HG03439 (cell line): Measurements from ENCODE around the gene PMP22.
"Not testable (repeated sequence)": the region's sequence is repeated elsewhere in the genome, so short reads cannot be mapped to it uniquely, and the experiment has no call there.

ENCODE experiments used
- ATAC-seq: cut with Tn5 transposase; IDR thresholded peaks from one replicate; pipeline ENCODE4 v1.9.1; 2021; ENCODE audit warnings: mild to moderate bottlenecking, moderate library complexity; ENCODE audit not compliant: unreplicated experiment

Gene PMP22

DNA sequence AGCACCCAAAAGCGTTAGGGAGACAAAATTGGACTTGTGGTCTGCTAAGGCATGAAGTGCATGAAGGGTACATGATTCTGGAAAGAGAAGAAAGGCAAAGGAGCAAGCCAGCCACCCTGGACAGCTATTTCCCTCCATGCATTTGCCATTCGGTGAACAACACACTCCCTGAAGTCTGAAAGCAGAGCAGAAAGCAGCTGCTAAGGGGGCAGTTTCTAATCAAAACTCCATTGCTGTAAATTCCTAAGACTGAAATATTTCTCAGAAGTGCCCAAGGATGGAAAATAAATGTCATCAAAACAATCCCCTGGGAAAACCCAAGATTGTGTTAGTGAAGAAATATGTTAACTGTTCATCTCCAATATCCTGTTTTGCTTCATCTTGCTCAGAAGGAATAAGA lies 44.3 kb downstream of the PMP22 start:
- ATAC-seq = no peak

- ATAC-seq = no peak
These were observed 48.6 kb downstream of the PMP22 start for GRCh38 chr17:15216481-15216880.

DNA sequence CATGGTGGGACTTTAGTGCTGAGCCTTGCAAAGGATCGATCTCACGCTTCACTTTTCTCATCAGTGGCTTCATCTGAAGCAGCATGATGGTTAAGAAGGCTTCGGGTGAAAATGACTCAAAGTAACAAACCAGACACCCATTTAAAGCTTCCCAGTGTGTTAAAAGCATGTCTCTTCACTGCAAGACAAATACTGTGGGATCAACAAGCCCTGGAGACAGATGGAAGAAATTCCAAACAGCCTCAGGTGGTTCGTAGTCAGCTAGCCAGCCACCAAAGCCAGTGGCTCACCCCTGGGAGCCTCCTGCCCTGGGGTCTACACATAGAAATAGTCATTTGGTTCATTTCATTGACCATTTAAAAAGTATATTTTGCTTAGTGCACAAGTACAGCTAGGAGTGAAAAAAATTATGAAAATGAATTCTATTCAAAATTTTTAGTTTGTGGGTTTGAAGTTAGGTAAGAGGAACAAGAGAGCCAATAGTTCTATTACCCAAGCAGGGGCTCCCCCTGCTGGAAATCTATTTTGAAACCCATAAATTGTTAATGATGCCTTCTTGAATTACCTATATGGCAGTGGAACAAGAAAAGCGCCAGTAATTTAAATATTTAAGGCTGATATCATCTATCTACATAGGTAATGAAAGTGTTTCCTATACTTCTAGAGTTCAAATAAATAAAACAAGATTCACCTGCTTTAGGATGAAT lies 51.6 kb downstream of the PMP22 start:
- no peak for ATAC-seq

- no peak for ATAC-seq
These were observed 54.9 kb downstream of the PMP22 start for GRCh38 chr17:15210247-15210646.

- ATAC-seq = not testable (repeated sequence)
These were observed 62.1 kb downstream of the PMP22 start for GRCh38 chr17:15203062-15203461.

DNA sequence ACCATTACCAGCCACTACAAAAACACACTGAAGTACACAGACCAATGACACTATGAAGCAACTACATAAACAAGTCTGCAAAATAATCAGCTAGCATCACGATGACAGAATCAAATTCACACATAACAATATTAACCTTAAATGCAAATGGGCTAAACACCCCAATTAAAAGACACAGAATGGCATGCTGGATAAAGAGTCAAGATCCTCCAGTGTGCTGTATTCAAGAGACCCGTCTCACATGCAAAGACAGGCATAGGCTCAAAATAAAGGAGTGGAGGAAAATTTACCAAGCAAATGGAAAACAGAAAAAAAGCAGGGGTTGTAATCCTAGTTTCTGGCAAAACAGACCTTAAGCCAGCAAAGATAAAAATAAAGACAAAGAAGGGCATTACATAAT lies 64.6 kb downstream of the PMP22 start:
- not testable (repeated sequence) for ATAC-seq

- no peak for ATAC-seq
These were observed 67.9 kb downstream of the PMP22 start for GRCh38 chr17:15197229-15197628.

DNA sequence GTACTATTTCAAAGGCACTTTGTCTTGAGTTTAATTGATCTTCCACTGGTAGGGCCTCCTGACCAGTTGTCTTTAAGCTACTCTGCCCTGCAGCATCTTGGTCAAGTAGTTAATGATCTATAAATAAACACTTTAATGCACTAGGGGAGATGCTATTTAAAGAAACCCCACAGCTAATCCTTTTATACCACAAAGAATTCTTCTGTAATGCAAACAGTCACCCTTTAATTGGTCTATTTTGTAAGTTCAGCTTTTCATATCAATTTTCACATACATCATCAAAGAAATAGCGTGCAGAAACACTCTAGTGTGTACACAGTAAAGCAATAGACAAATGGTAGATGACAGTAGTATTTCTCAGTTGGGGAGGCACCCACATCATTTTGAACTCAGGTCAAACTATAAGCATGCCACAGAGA lies 70.3 kb downstream of the PMP22 start:
- no peak for ATAC-seq

GRCh38 chr17:15185625-15185991 lies 79.5 kb downstream of the PMP22 start:
- ATAC-seq = no peak

DNA sequence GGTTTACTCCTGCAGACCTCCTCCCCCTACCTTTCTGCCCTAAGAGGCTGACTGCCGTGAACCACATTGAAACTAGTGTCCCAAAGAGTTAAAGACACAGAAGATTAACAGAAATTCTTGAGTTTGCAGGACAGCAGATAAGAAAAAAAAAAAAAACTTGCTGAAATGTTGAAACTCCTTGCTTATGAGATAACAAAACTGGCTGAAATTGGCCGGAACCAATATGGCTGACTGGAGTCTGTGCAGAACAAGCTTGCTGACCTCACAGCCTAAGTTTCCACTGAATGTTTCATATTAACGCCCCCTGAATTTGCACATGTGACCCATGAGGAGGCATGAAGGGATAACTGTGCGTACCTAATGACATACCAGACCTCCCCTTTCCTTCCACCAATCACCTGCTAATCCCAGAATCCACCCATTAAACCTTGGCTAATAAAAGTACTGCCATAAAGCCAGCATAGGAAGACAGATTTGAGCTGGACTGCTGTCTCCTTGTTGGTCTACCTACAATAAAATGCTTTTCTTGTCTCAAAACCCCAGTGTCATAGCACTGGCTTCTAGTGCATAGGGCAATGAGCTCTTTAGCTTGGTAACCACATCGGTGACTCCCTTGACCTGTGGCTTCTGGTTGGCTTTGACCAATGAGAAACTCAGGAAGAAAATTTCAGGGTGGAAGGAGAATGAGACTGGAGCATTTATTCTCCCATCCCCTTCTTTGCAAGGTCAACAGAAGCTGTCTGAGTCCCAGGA lies 80.1 kb downstream of the PMP22 start:
- ATAC-seq = no peak

- no peak for ATAC-seq
These were observed 83.3 kb downstream of the PMP22 start for GRCh38 chr17:15181816-15182215.

- ATAC-seq = no peak
These were observed 83.8 kb downstream of the PMP22 start for GRCh38 chr17:15181333-15181732.

- no peak for ATAC-seq
These were observed 85.0 kb downstream of the PMP22 start for GRCh38 chr17:15180121-15180561.
